Midbrain (tissue), 1 donor: ENCODE results near the gene ACOT2.

Experiments used
- DNase-seq: peaks from one replicate; lab custom pipeline; 2025; lab: John Stamatoyannopoulos, UW

Gene ACOT2

DNA sequence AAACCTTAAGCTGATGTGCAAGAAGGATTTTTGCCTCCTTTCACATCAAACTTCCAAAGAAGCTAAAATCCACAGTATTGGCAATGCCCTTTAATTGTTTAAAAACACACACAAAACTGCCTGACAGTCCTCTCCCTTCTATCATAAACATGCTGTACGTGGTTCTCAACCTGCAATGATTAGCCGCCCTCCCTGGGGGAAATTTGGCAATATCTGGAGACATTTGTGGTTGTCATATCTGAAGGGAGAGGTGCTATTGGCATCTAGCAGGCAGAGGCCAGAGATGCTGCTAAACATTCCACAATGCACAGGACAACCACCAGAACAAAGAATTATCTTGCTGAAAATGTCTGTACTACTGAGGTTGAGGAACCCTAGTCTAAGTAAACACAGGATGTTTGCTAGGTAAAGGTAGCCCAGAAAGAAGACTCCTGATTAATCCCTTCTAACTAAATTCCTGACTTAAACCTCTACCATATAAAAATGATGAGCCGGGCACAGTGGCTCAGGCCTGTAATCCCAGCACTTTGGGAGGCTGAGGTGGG lies 44.5 kb downstream of the ACOT2 start:
- no peak for DNase-seq

DNA sequence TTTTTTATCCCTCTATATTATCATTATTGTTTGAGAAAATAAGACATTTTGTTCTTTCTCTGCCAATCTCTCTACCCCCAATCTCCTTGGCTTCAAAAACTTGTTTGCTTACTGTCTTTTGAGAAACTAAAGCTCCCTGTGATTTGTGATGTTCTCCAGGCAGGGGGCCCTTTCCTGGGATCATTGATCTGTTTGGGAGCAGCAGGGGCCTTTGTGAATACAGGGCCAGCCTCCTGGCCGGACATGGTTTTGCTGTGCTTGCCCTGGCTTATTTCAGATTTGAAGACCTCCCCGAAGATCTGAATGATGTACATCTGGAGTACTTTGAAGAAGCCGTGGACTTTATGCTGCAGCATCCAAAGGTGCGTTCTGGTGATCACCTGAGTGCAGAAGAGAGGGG lies 47.8 kb downstream of the ACOT2 start:
- no peak for DNase-seq

DNA sequence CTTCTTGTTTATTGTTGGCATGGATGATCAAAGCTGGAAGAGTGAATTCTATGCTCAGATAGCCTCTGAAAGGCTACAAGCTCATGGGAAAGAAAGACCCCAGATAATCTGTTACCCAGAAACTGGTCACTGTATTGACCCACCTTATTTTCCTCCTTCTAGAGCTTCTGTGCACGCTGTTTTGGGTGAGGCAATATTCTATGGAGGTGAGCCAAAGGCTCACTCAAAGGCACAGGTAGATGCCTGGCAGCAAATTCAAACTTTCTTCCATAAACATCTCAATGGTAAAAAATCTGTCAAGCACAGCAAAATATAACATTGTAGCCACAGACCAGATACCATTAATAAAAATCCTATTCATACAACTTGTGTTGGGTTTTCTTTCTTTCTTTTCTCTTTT lies 50.5 kb downstream of the ACOT2 start:
- DNase-seq, result no peak

DNA sequence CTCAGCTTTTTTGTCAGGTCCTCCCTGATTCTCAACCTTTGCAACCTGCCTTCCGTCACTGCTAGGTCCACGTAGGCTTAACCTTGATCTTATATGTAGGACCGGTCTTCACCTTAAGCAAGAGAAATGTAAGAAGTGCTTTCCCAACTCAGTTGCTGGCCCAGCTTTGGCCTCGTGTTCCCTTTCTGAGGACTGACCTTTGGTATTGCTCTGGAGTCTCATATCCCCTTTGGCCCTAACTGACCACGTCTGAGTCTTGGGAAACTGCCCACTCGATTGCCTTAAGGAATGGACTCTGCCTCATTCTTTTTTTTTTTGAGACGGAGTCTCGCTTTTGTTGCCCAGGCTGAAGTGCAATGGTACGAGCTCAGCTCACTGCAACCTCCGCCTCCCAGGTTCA lies 51.3 kb downstream of the ACOT2 start:
- no peak for DNase-seq

DNA sequence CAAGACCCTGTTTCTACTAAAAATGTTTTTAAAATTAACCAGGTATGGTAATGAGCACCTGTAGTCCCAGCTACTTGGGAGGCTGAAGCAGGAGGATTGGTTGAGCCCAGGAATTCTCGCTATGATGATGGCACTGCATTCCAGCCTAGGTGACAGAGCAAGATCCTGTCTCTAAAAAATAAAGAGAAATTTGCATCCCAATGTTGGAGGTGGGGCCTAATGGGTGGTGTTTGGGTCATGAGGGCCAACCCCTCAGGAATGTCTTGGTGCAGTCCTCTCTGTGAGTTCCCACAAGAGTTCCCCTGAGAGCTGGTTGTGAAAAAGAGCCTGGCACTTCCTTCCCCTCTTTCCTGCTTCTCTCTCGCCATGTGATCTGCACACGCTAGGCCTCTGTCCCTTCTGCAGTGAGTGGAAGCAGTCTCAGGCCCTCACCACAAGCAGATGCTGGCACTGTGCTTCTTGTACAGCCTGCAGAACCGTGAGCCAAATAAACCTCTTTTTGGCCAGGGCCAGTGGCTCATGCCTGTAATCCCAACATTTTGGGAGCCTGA lies 54.6 kb downstream of the ACOT2 start:
- no peak for DNase-seq
